H1 (cell line): ENCODE results near the gene SLC45A1. TPM values are rescaled to one million over a fixed set of nuclear protein-coding genes. Genes with fewer than 3 reads are reported as not detected.

Experiments used
- CTCF ChIA-PET: fragments of 300-600 bp; sonication (Branson Sonifier 250); formaldehyde crosslinking; loops from one replicate; lab custom pipeline; 2021; ENCODE audit not compliant: partially characterized antibody; lab: Charles Lee
- POLR2A ChIA-PET: fragments of 300-600 bp; sonication (Branson Sonifier 250); formaldehyde crosslinking; loops from one replicate; lab custom pipeline; 2021; ENCODE audit warnings: inconsistent platforms; ENCODE audit not compliant: partially characterized antibody; lab: Charles Lee
- DNase-seq, 2 experiments: peaks; one replicate each; pipeline versions ENCODE4 v3.0.0 to v3.0.0-alpha.2; 2010 to 2022; ENCODE audit warnings: low spot score in 2 of 2, low read depth in 1 of 2, mixed read lengths in 1 of 2
- FAIRE-seq: peaks from 2 replicates; lab custom pipeline; 2011; peaks lifted over from hg19 to GRCh38; lab: Jason Lieb, UNC
- H2AFZ ChIP-seq: 2 replicates; pipeline ENCODE4 v1.8.1; 2012; ENCODE audit warnings: low read length, inconsistent platforms
- H2AK5ac ChIP-seq: 2 replicates; pipeline ENCODE4 v1.6.1; 2013; ENCODE audit warnings: low read depth, low read length
- H2BK120ac ChIP-seq: replicated peaks from 2 replicates; pipeline ENCODE3; 2013; ENCODE audit warnings: low read depth, low read length, inconsistent platforms
- H2BK12ac ChIP-seq: 2 replicates; pipeline ENCODE4 v1.6.1; 2013; ENCODE audit warnings: low read depth, low read length
- H2BK15ac ChIP-seq: 2 replicates; pipeline ENCODE4 v1.6.1; 2013; ENCODE audit warnings: low read length
- H2BK20ac ChIP-seq: 2 replicates; pipeline ENCODE4 v1.6.1; 2013; ENCODE audit warnings: low read length
- H2BK5ac ChIP-seq: 2 replicates; pipeline ENCODE4 v1.6.1; 2013; ENCODE audit warnings: low read depth, low read length
- H3K14ac ChIP-seq: 2 replicates; pipeline ENCODE4 v1.6.1; 2013; ENCODE audit warnings: inconsistent platforms; ENCODE audit not compliant: insufficient read length
- H3K18ac ChIP-seq: 2 replicates; pipeline ENCODE4 v1.6.1; 2013; ENCODE audit warnings: low read length; ENCODE audit errors: extremely low read depth
- H3K23ac ChIP-seq: 2 replicates; pipeline ENCODE4 v1.6.1; 2013; ENCODE audit warnings: inconsistent platforms; ENCODE audit not compliant: insufficient read length
- H3K23me2 ChIP-seq: 2 replicates; pipeline ENCODE4 v1.6.1; 2013; ENCODE audit warnings: low read depth, low read length
- H3K27ac ChIP-seq: 2 replicates; pipeline ENCODE4 v1.6.1; 2011; ENCODE audit warnings: low read depth, low read length, inconsistent platforms
- H3K27me3 ChIP-seq, 4 experiments: replicated peaks in 1 of 4; 1 replicate in 1 of 4; 2 replicates in 3 of 4; pipeline versions ENCODE4 v1.6.1 to v1.8.1; 2011 to 2013; ENCODE audit warnings: low read length in 3 of 4, mild to moderate bottlenecking in 3 of 4, inconsistent platforms in 2 of 4, mixed read lengths in 2 of 4, moderate library complexity in 1 of 4; ENCODE audit not compliant: control insufficient read depth in 3 of 4, insufficient read depth in 3 of 4; ENCODE audit errors: extremely low read depth in 1 of 4
- H3K36me3 ChIP-seq, 4 experiments: 2 replicates each; pipeline versions ENCODE4 v1.6.1 to v1.8.1; 2011 to 2013; ENCODE audit warnings: mild to moderate bottlenecking in 4 of 4, low read length in 3 of 4, moderate library complexity in 2 of 4, control low read depth in 1 of 4, inconsistent platforms in 1 of 4; ENCODE audit not compliant: insufficient read depth in 4 of 4, control insufficient read depth in 2 of 4
- H3K4ac ChIP-seq: replicated peaks from 2 replicates; pipeline ENCODE3; 2013; ENCODE audit warnings: low read length, low read depth, mixed read lengths, inconsistent platforms; ENCODE audit not compliant: insufficient read length
- H3K4me1 ChIP-seq, 4 experiments: replicated peaks in 1 of 4; 1 replicate in 1 of 4; 2 replicates in 3 of 4; pipeline versions ENCODE4 v1.6.1 to v1.8.1; 2011 to 2013; ENCODE audit warnings: low read length in 3 of 4, inconsistent platforms in 2 of 4, mixed read lengths in 1 of 4; ENCODE audit not compliant: insufficient read depth in 4 of 4, control insufficient read depth in 3 of 4
- H3K4me2 ChIP-seq, 2 experiments: 2 replicates each; pipeline versions ENCODE4 v1.6.1 to v1.8.1; 2011 to 2013; ENCODE audit warnings: low read depth in 2 of 2, low read length in 2 of 2, control low read depth in 1 of 2, inconsistent platforms in 1 of 2, mild to moderate bottlenecking in 1 of 2; ENCODE audit not compliant: insufficient read depth in 1 of 2
- H3K4me3 ChIP-seq, 4 experiments: fragments of 200-600, 300-600 bp in 1 of 4; sonication (generic), shearing (Covaris generic), sonication (Bioruptor Twin) in 1 of 4; 2 replicates each; pipeline versions ENCODE4 v1.5.1 to v1.8.1; 2011 to 2016; ENCODE audit warnings: low read length in 4 of 4, low read depth in 3 of 4, control low read depth in 2 of 4, inconsistent platforms in 2 of 4, mild to moderate bottlenecking in 2 of 4, mixed read lengths in 1 of 4, moderate library complexity in 1 of 4; ENCODE audit not compliant: insufficient read depth in 2 of 4; ENCODE audit errors: extremely low read depth in 1 of 4
- H3K56ac ChIP-seq: replicated peaks from 2 replicates; pipeline ENCODE3; 2013; ENCODE audit warnings: low read depth, mild to moderate bottlenecking, mixed read lengths, low read length, inconsistent platforms; ENCODE audit not compliant: insufficient read length
- H3K79me1 ChIP-seq: 2 replicates; pipeline ENCODE4 v1.6.1; 2013; ENCODE audit warnings: low read depth, low read length, control low read depth
- H3K79me2 ChIP-seq, 2 experiments: 2 replicates each; pipeline versions ENCODE4 v1.6.1 to v1.8.1; 2012 to 2013; ENCODE audit warnings: low read length in 2 of 2, mild to moderate bottlenecking in 2 of 2, inconsistent platforms in 1 of 2; ENCODE audit not compliant: insufficient read depth in 2 of 2, control insufficient read depth in 1 of 2
- H3K9ac ChIP-seq, 4 experiments: replicated peaks in 1 of 4; 1 replicate in 1 of 4; 2 replicates in 3 of 4; pipeline versions ENCODE4 v1.6.1 to v1.8.1; 2011 to 2013; ENCODE audit warnings: low read depth in 3 of 4, low read length in 3 of 4, control low read depth in 2 of 4, mild to moderate bottlenecking in 2 of 4, moderate library complexity in 2 of 4, inconsistent platforms in 1 of 4; ENCODE audit errors: extremely low read depth in 1 of 4
- H3K9me3 ChIP-seq, 2 experiments: 2 replicates each; pipeline versions ENCODE4 v1.6.1 to v1.8.1; 2012 to 2013; ENCODE audit warnings: mild to moderate bottlenecking in 2 of 2, moderate library complexity in 2 of 2, control low read depth in 1 of 2, inconsistent platforms in 1 of 2, low read depth in 1 of 2, low read length in 1 of 2, mixed read lengths in 1 of 2; ENCODE audit not compliant: insufficient read depth in 2 of 2
- H4K20me1 ChIP-seq, 2 experiments: replicated peaks in 1 of 2; 2 replicates each; pipeline versions ENCODE3 to v1.8.1; 2011 to 2013; ENCODE audit warnings: inconsistent platforms in 2 of 2, low read length in 2 of 2, mild to moderate bottlenecking in 1 of 2; ENCODE audit not compliant: insufficient read depth in 2 of 2, control insufficient read depth in 1 of 2
- H4K5ac ChIP-seq: 2 replicates; pipeline ENCODE4 v1.6.1; 2013; ENCODE audit warnings: low read length, low read depth, mixed read lengths, inconsistent platforms; ENCODE audit not compliant: insufficient read length
- H4K8ac ChIP-seq: 2 replicates; pipeline ENCODE4 v1.8.0; 2013; ENCODE audit warnings: mild to moderate bottlenecking, moderate library complexity, low read length, inconsistent platforms; ENCODE audit not compliant: insufficient read depth; ENCODE audit errors: extremely low read depth
- H4K91ac ChIP-seq: replicated peaks from 2 replicates; pipeline ENCODE3; 2013; ENCODE audit warnings: low read length, mixed read lengths, inconsistent platforms; ENCODE audit not compliant: insufficient read length
- ASH2L ChIP-seq: fragments of 200-600, 300-600 bp; sonication (generic); IDR thresholded peaks from one replicate; pipeline ENCODE4 v1.7.1; 2017; ENCODE audit warnings: low read length
- BCL11A ChIP-seq, 2 experiments: IDR thresholded peaks; one replicate each; pipeline ENCODE4 v1.6.1; 2011; ENCODE audit warnings: low read depth in 2 of 2, low read length in 2 of 2, mild to moderate bottlenecking in 2 of 2
- E2F6 ChIP-seq: IDR thresholded peaks from 2 replicates; pipeline ENCODE4 v1.6.1; 2012; ENCODE audit warnings: inconsistent platforms
- EP300 ChIP-seq, 2 experiments: IDR thresholded peaks; 1 replicate in 1 of 2; 2 replicates in 1 of 2; pipeline ENCODE4 v1.6.1; 2011 to 2012; ENCODE audit warnings: low read depth in 2 of 2, low read length in 2 of 2, mild to moderate bottlenecking in 2 of 2, borderline replicate concordance in 1 of 2, inconsistent platforms in 1 of 2, moderate library complexity in 1 of 2
- EZH2 ChIP-seq: fragments of 200-600 bp; sonication (generic); IDR thresholded peaks from 2 replicates; pipeline ENCODE4 v1.7.1; 2012; ENCODE audit warnings: low read depth, mild to moderate bottlenecking, moderate library complexity, low read length, inconsistent platforms; ENCODE audit not compliant: severe bottlenecking
- SIN3A ChIP-seq, 2 experiments: IDR thresholded peaks in 1 of 2; conservative IDR thresholded peaks in 1 of 2; 2 replicates each; pipeline ENCODE4 v1.6.1; 2011 to 2012; ENCODE audit warnings: low read length in 2 of 2, improper control_type of control experiment in 1 of 2, low read depth in 1 of 2, mild to moderate bottlenecking in 1 of 2
- WGBS, 2 experiments: shearing (Covaris generic) in 1 of 2; methylation state at CpG; one replicate each; pipeline versions ENCODE4 v1.1.6 to v1.1.7; 2013 to 2015; ENCODE audit warnings: low lambda C conversion rate in 2 of 2, mixed read lengths in 2 of 2, inconsistent platforms in 1 of 2, low coverage in 1 of 2, missing lambda C conversion rate in 1 of 2; ENCODE audit not compliant: insufficient replicate concordance in 2 of 2, insufficient coverage in 1 of 2, insufficient read length in 1 of 2; ENCODE audit errors: extremely low coverage in 1 of 2, missing lambda C conversion rate in 1 of 2; 5-methylcytosine and 5-hydroxymethylcytosine counted together
- polyA plus RNA-seq, 7 experiments: library from polyadenylated mRNA; depleted of rRNA in 3 of 7; stranded (reverse) in 5 of 7; unstranded in 2 of 7; fragments of >200 nt in 5 of 7; fragments of 200-250 nt in 2 of 7; gene quantifications; 1 replicate in 5 of 7; 2 replicates in 1 of 7; 4 replicates in 1 of 7; pipeline versions ENCODE4 v1.2.1 to v1.2.3, GENCODE V29; 2011 to 2013; ENCODE audit warnings: missing spikeins in 2 of 7, mixed read lengths in 2 of 7
- total RNA-seq: library from RNA; stranded (reverse); fragmentation: NEBNext Ultra II Directional; extraction: Animal tissue kit (Norgen Biotek cat#: 25700); gene quantifications from 2 replicates; pipeline ENCODE4 v1.2.1, GENCODE V29; 2021

The SLC45A1 gene
- total and polyA plus RNA-seq, 2 of the 8 experiments (the other 6 are each of a cell fraction or from before 2014, with no cell fraction given) = 1.0 to 1.7 TPM

- no peak overlapping the region for H3K4me3 ChIP-seq
- no peak for FAIRE-seq
- WGBS, 2 experiments = 83% methylated on average over 22 of the region's 22 CpGs; no CpG with 5 or more reads in 1 of the 2 experiments
Observed at GRCh38 chr1:8302081-8302956, 15.6 kb upstream of the SLC45A1 start.

More at GRCh38 chr1:8302081-8302956, 15.6 kb upstream of the SLC45A1 start:
- H3K4me1 ChIP-seq = peaks cover 0 to 12% (median 2%) of the 10 kb centered on the region in 4 experiments; a peak in 2 of 7 replicates
- no peaks in the 10 kb centered on the region for H4K20me1 ChIP-seq
- peak overlapping the region; percentile 65; the same call in 1 of the 2 replicates for H3K18ac ChIP-seq
- H3K79me1 ChIP-seq = no peaks in the 10 kb centered on the region
- no peak overlapping the region for H2AK5ac ChIP-seq
- no peak overlapping the region for H3K4ac ChIP-seq
- DNase-seq = no peak
- H4K5ac ChIP-seq = peak overlapping the region; percentile 16
- H4K8ac ChIP-seq = no peak overlapping the region
- no peaks in the 10 kb centered on the region for H3K36me3 ChIP-seq
- H3K27me3 ChIP-seq = no peaks in the 10 kb centered on the region
- H3K79me2 ChIP-seq = no peaks in the 10 kb centered on the region
- no peak overlapping the region for H2BK5ac ChIP-seq
- no peak overlapping the region for H3K9ac ChIP-seq
- peak overlapping the region; percentile 43 for H2AFZ ChIP-seq
- peak overlapping the region; percentile 43; the same call in 1 of the 2 replicates for H2BK20ac ChIP-seq
- no peak overlapping the region for H4K91ac ChIP-seq
- H2BK15ac ChIP-seq = no peak overlapping the region
- H2BK12ac ChIP-seq = no peak overlapping the region; the same call in 1 of the 2 replicates
- H3K27ac ChIP-seq = no peak overlapping the region
- ChIA-PET CTCF (interaction anchor here (0.7 to 3.0 kb wide), 10 partner anchors 9 to 327 kb away, joined by 3 to 30 read pairs (median 3); no protein-coding TSS in a partner anchor), POLR2A (interaction anchor here (1.1 to 1.5 kb wide), 2 partner anchors 8 to 12 kb away, joined by 3 to 4 read pairs; no protein-coding TSS in a partner anchor)
- no peak overlapping the region for H2BK120ac ChIP-seq
- TF ChIP-seq ASH2L = no peak
- TF ChIP-seq BCL11A (IDR thresholded peaks at IDR 0.05; ENCODE audit: low read depth in 2 of 2, low read length in 2 of 2) = no peak
- TF ChIP-seq SIN3A (conservative IDR thresholded peaks at IDR 0.05 in 1 of 2, IDR thresholded peaks at IDR 0.05 in 1 of 2; ENCODE audit: low read depth in 1 of 2, low read length in 2 of 2) = no peak
- no peak for TF ChIP-seq EP300 (IDR thresholded peaks at IDR 0.05; ENCODE audit: borderline replicate concordance in 1 of 2, low read depth in 2 of 2, low read length in 2 of 2)
- TF ChIP-seq E2F6 = no peak
- TF ChIP-seq EZH2 = no peak
- peaks cover 2% of the 10 kb centered on the region; the same call in 1 of the 2 replicates for H3K23me2 ChIP-seq
- H3K14ac ChIP-seq = no peak overlapping the region
- H3K23ac ChIP-seq = no peak overlapping the region
- H3K9me3 ChIP-seq = no peaks in the 10 kb centered on the region
- no peak overlapping the region for H3K56ac ChIP-seq
- peak overlapping the region in 1 of 2 experiments; percentile 41; a peak in 1 of 4 replicates for H3K4me2 ChIP-seq
